Mammary epithelial cell (primary cell): ENCODE measurements around the gene FOXN3.

Source experiments
- CTCF ChIP-seq, 2 donors: IDR thresholded peaks in 1 of 2; conservative IDR thresholded peaks in 1 of 2; 2 replicates each; pipeline ENCODE4 v1.5.1; 2011 to 2012; ENCODE audit warnings: inconsistent platforms in 2 of 2, low read length in 2 of 2, mild to moderate bottlenecking in 2 of 2, control low read depth in 1 of 2, low read depth in 1 of 2; ENCODE audit not compliant: insufficient read depth in 1 of 2; ENCODE audit errors: extremely low read depth in 1 of 2
- EZH2 ChIP-seq: IDR thresholded peaks from 2 replicates; pipeline ENCODE4 v1.6.1; 2012; ENCODE audit warnings: low read length, inconsistent platforms, borderline replicate concordance

GRCh38 chr14:89215114-89215513 is 201.9 kb downstream of the FOXN3 start:
- TF ChIP-seq CTCF (conservative IDR thresholded peaks at IDR 0.05 in 1 of 2, IDR thresholded peaks at IDR 0.05 in 1 of 2; ENCODE audit: extremely low read depth in 1 of 2, insufficient read depth in 1 of 2, low read depth in 1 of 2, low read length in 2 of 2) (no peak), EZH2 (no peak)
